ENCODE measurements around the gene ACTN1. TPM values are rescaled to one million over a fixed set of nuclear protein-coding genes. Genes with fewer than 3 reads are reported as not detected.

Gene ACTN1
- polyA plus RNA-seq, 1 of the 3 experiments (the other 2 are of a cell fraction): 319 TPM

DNA sequence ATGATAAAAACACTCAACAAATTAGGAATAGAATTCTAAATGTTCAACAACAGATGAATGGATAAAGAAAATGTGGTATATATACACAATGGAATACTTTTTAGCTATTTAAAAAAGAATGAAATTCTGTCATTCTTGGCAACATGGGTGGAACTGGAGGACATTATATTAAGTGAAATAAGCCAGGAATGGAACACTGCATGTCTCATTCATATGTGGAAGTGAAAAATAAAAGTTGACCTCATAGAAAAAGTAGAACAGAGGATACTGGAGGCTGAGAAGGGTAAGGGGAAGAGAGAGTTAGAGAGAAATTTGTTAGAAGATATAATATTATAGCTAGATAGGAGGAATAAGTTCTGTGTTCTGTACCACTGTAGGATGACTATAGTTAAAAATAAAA is 150.4 kb downstream of the ACTN1 start:
- no peaks in the 10 kb centered on the region; a peak in 1 of 4 replicates for H3K4me1 ChIP-seq (ENCODE audit: control insufficient read depth in 1 of 2, insufficient read depth in 2 of 2, low read depth in 1 of 2, low read length in 1 of 2)
- H3K79me2 ChIP-seq (ENCODE audit: insufficient read depth): no peaks in the 10 kb centered on the region
- DNase-seq: no peak
- no peak overlapping the region for H2AFZ ChIP-seq (ENCODE audit: low read depth)
- no peaks in the 10 kb centered on the region for H3K9me2 ChIP-seq
- H3F3A ChIP-seq (replicated peaks; ENCODE audit: insufficient read depth): peaks cover 4% of the 10 kb centered on the region
- no peak overlapping the region for H3K27ac ChIP-seq (ENCODE audit: low read depth in 2 of 2, low read length in 1 of 2)
- H3K27me3 ChIP-seq (ENCODE audit: insufficient read depth): no peaks in the 10 kb centered on the region
- H3K9ac ChIP-seq: no peak overlapping the region
- CTCF ChIA-PET: interaction anchor here (0.5 to 3.8 kb wide), 6 partner anchors 12 to 776 kb away, joined by 3 to 22 read pairs (median 6); no protein-coding TSS in a partner anchor
- POLR2A ChIA-PET: no interaction called here
- H4K20me1 ChIP-seq (ENCODE audit: insufficient read depth): no peaks in the 10 kb centered on the region
- peaks cover 0 to 4% of the 10 kb centered on the region in 2 experiments for H3K36me3 ChIP-seq (replicated peaks in 1 of 2; ENCODE audit: control insufficient read depth in 1 of 2, insufficient read depth in 2 of 2, low read length in 1 of 2)
- H3K9me3 ChIP-seq: no peaks in the 10 kb centered on the region
- TF ChIP-seq SMC3 (IDR thresholded peaks at IDR 0.05; ENCODE audit: low read depth, low read length): no peak
- no peak for TF ChIP-seq RXRA (IDR thresholded peaks at IDR 0.05; ENCODE audit: borderline replicate concordance, low read depth)
- TF ChIP-seq JUND (IDR thresholded peaks at IDR 0.05): no peak
- TF ChIP-seq RCOR1 (IDR thresholded peaks at IDR 0.05; ENCODE audit: low read length): no peak
- no peak for TF ChIP-seq MXI1 (IDR thresholded peaks at IDR 0.05; ENCODE audit: low read depth, low read length)
- TF ChIP-seq RFX5 (IDR thresholded peaks at IDR 0.05; ENCODE audit: low read length): no peak
- TF ChIP-seq, protein P1, sequence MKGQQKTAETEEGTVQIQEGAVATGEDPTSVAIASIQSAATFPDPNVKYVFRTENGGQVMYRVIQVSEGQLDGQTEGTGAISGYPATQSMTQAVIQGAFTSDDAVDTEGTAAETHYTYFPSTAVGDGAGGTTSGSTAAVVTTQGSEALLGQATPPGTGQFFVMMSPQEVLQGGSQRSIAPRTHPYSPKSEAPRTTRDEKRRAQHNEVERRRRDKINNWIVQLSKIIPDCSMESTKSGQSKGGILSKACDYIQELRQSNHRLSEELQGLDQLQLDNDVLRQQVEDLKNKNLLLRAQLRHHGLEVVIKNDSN (IDR thresholded peaks at IDR 0.05; ENCODE audit: borderline replicate concordance, low read depth): no peak
- TF ChIP-seq POLR2AphosphoS5 (IDR thresholded peaks at IDR 0.05; ENCODE audit: low read depth, low read length): no peak
- TF ChIP-seq NRF1 (IDR thresholded peaks at IDR 0.05; ENCODE audit: low read depth, low read length): no peak
- no peak for TF ChIP-seq FOXM1 (IDR thresholded peaks at IDR 0.05; ENCODE audit: low read depth)
- TF ChIP-seq MAX (IDR thresholded peaks at IDR 0.05; ENCODE audit: low read depth): no peak
- TF ChIP-seq REST (IDR thresholded peaks at IDR 0.05; ENCODE audit: low read depth, low read length): no peak
- no peak for TF ChIP-seq EZH2phosphoT487 (IDR thresholded peaks at IDR 0.05; ENCODE audit: borderline replicate concordance, low read depth)
- no peak for TF ChIP-seq ELF1 (IDR thresholded peaks at IDR 0.05)
- H3K4me2 ChIP-seq: no peak overlapping the region
- no peak overlapping the region for H3K4me3 ChIP-seq (ENCODE audit: low read depth in 2 of 2, low read length in 1 of 2)

GRCh38 chr14:68825729-68826128 is 153.4 kb downstream of the ACTN1 start:
- 84% methylated on average over 3 of the region's 3 CpGs for WGBS (ENCODE audit: low lambda C conversion rate)
- ChIA-PET POLR2A (interaction anchor here (0.5 kb wide), 1 partner anchor 1173 kb away, joined by 3 read pairs; no protein-coding TSS in a partner anchor), CTCF (interaction anchor here (0.7 to 15.3 kb wide), 18 partner anchors 9 to 1121 kb away, joined by 3 to 232 read pairs (median 4); no protein-coding TSS in a partner anchor)
- DNase-seq: no peak
- H3K36me3 ChIP-seq (replicated peaks in 1 of 2; ENCODE audit: control insufficient read depth in 1 of 2, insufficient read depth in 2 of 2, low read length in 1 of 2): no peaks in the 10 kb centered on the region
- H3K79me2 ChIP-seq (ENCODE audit: insufficient read depth): no peaks in the 10 kb centered on the region
- H3F3A ChIP-seq (replicated peaks; ENCODE audit: insufficient read depth): peaks cover 4% of the 10 kb centered on the region
- no peaks in the 10 kb centered on the region for H3K9me3 ChIP-seq
- H3K27ac ChIP-seq (ENCODE audit: low read depth in 2 of 2, low read length in 1 of 2): no peak overlapping the region
- H3K27me3 ChIP-seq (ENCODE audit: insufficient read depth): no peaks in the 10 kb centered on the region
- H3K4me3 ChIP-seq (ENCODE audit: low read depth in 2 of 2, low read length in 1 of 2): no peak overlapping the region
- TF ChIP-seq NFIC (IDR thresholded peaks at IDR 0.05; ENCODE audit: borderline replicate concordance) (no peak), EP300 (IDR thresholded peaks at IDR 0.05; ENCODE audit: borderline replicate concordance in 1 of 2, low read depth in 1 of 2, low read length in 1 of 2) (no peak), FOXJ3 (CRISPR knock-in tag; IDR thresholded peaks at IDR 0.05) (no peak), EZH2phosphoT487 (IDR thresholded peaks at IDR 0.05; ENCODE audit: borderline replicate concordance, low read depth) (no peak), RAD21 (IDR thresholded peaks at IDR 0.05; ENCODE audit: low read length) (no peak), SMC3 (IDR thresholded peaks at IDR 0.05; ENCODE audit: low read depth, low read length) (no peak), GABPA (IDR thresholded peaks at IDR 0.05; ENCODE audit: low read depth) (no peak), TAF1 (IDR thresholded peaks at IDR 0.05; ENCODE audit: borderline replicate concordance, low read depth, low read length) (no peak)
- TF ChIP-seq, protein P2, sequence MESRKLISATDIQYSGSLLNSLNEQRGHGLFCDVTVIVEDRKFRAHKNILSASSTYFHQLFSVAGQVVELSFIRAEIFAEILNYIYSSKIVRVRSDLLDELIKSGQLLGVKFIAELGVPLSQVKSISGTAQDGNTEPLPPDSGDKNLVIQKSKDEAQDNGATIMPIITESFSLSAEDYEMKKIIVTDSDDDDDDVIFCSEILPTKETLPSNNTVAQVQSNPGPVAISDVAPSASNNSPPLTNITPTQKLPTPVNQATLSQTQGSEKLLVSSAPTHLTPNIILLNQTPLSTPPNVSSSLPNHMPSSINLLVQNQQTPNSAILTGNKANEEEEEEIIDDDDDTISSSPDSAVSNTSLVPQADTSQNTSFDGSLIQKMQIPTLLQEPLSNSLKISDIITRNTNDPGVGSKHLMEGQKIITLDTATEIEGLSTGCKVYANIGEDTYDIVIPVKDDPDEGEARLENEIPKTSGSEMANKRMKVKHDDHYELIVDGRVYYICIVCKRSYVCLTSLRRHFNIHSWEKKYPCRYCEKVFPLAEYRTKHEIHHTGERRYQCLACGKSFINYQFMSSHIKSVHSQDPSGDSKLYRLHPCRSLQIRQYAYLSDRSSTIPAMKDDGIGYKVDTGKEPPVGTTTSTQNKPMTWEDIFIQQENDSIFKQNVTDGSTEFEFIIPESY (IDR thresholded peaks at IDR 0.05; ENCODE audit: borderline replicate concordance, low read depth): no peak
- TF ChIP-seq, protein P3, sequence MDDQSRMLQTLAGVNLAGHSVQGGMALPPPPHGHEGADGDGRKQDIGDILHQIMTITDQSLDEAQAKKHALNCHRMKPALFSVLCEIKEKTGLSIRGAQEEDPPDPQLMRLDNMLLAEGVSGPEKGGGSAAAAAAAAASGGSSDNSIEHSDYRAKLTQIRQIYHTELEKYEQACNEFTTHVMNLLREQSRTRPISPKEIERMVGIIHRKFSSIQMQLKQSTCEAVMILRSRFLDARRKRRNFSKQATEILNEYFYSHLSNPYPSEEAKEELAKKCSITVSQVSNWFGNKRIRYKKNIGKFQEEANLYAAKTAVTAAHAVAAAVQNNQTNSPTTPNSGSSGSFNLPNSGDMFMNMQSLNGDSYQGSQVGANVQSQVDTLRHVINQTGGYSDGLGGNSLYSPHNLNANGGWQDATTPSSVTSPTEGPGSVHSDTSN (IDR thresholded peaks at IDR 0.05): no peak
- H3K4me2 ChIP-seq: no peak overlapping the region
- H3K4me1 ChIP-seq (ENCODE audit: control insufficient read depth in 1 of 2, insufficient read depth in 2 of 2, low read depth in 1 of 2, low read length in 1 of 2): peaks cover 0 to 3% of the 10 kb centered on the region in 2 experiments; a peak in 1 of 4 replicates
- H3K9me2 ChIP-seq: no peaks in the 10 kb centered on the region
- H2AFZ ChIP-seq (ENCODE audit: low read depth): no peak overlapping the region
- no peak overlapping the region for H3K9ac ChIP-seq
- no peaks in the 10 kb centered on the region for H4K20me1 ChIP-seq (ENCODE audit: insufficient read depth)
